GM19397 (cell line): ENCODE measurements around the gene NPHP4.

Experiments
- ATAC-seq: cut with Tn5 transposase; IDR thresholded peaks from one replicate; pipeline ENCODE4 v1.9.1; 2021; ENCODE audit warnings: mild to moderate bottlenecking, moderate library complexity; ENCODE audit not compliant: unreplicated experiment

Gene NPHP4

DNA sequence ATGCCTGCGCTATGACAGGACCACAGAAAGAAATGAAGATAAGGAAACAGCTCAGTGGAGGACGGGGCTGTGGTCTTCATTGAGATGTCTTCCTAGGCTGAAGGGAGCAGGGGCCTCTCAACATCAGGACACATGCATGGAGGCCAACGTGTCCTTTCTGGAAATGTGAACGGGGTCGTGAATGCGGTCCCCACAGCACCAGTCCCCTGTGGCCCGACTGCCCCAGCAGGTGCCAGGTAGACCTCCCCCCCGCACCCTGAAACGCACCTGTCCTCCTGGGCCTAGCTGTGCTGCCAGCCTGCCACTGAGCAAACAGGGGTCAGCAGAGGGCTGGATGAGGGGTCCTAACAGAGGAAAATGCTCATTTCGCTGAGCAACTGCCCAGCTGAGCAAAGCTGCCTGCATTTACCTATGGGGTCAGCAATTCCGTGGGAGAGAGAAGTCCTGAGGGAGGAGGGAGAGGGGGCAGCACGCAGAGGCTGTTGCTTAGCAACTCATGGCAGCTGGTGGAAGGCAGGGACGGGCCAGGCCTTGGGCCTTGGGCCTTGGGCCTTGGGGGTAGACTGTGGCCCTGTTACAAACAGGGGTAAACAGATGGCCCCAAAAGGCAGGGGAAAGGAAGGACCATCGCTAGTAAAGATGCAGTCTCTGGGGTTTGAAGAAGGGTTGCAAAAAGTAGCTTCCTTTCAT, 77.4 kb downstream of the NPHP4 start:
- ATAC-seq, result no peak

DNA sequence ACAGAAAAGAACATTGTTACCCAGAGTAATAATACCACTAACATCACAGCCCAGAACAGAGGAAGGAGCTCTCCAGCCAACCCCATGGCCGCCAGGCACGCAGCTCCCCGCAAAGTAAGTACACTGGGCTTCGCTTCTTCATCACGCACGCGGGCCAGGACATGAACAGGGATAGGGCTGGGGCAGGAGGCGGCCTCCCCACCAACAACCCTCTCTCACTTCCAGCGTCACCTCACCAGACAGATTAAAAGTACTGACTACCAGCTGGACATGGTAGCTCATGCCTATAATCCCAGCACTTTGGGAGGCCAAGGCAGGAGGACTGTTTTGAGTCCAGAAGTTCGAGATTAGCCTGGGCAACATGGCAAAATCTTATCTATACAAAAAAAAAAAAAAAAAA, 78.3 kb downstream of the NPHP4 start:
- ATAC-seq, result no peak

DNA sequence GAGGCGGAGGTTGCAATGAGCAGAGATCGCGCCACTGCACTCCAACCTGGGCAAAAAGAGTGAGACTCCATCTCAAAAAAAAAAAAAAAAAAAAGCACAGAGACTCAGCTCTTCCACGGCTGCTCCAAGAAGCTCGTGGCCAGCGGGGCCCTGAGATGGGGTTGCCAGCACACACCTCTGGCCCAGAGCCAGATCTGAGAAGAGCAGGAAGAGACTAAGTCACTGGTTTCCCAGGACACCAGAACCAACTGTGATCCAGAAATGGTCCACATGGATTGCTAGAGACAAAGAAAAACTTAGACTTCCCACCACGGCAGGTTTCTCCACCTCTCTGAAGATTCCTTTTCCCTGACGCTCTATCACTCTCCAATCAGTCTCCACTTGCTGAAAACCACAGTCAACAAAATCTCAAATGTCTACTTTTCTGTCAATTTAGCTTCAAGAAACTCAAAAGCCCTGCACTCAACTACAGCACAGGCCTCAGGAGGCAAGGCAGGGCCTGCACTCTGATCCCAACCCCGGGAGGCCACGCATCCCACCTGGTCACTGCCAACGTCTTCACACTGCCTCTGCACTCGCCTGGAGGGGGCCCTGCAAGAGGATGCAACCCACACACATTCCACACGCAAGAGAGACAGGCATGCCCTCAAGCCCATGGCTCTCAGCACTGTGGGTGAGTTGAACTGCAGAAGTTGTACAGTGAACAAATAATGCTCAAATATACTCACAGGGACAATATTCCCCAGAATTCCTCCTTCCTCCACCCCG, 79.0 kb downstream of the NPHP4 start:
- ATAC-seq, result no peak

DNA sequence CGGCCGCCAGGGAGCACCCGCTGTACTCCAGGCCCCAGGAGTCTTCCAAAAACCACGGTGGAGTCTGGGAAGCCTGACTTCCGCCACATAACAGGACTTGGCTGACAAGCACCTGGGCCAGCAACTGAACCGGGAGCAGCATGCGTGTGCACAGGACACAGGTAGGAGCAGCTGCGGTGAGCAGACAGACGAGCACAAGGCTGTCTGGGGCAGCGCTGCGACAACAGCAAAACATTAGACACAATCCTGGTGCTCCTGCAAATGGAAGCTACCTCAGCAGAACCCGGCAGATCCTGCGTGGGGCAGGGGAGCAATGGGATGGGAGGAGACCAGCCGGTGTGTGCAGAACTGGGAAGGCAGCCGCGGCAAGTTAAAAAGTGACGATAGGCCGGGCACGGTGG, 80.4 kb downstream of the NPHP4 start:
- no peak for ATAC-seq

DNA sequence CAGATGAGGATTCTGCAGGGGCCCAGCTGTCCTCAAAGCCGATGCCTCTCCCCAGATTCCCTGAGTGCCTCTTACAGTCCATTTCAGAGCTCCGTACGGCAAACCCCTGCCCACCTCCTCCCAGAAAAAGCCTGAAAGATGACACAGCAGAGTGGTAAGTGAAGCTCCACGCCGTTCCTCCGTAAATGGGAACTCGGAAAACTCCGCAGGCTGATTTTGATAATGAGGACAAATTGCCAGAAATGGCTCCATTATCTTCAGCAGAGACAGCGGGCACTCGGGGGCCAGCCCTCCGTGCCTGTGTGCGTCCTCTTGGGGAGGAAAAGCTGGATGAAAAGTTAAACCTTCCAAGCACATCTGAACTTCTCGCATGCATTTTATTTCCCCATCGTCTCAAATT, 81.1 kb downstream of the NPHP4 start:
- no peak for ATAC-seq

DNA sequence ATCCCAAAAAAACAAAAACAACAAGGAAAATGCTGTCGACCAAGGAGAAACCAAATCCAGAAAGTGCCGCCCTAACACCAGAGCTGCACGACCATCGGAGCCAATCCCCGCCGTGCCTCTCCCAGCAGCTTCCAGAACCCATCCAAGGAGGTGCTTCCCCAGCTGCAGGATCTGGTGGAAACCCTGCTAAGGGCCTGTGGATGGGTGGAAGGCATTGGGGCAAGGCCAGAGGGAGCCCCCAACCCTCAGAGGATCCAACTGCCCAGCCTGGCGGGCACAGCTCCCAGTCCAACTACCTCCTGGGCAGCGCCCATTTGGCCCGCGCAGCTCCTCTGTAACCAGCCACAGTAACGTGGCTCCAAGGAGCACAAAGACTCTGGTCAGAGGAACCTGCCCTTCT, 81.6 kb downstream of the NPHP4 start:
- no peak for ATAC-seq

DNA sequence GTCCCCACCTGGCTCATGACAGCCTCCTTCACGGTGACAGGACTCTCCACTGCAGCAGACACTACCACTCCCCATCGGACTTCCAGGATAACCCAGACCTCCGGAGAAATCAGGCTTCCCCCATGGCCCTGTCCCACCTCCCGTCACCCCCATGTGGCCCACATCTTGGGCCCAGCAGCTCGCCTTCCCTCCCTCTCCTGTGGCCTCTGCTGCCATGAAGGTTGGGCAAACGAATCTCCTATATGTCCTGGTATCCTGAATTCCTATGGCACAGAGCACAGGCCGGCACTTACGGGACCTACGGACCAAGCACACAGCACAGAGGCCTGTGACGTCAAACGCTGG, 82.0 kb downstream of the NPHP4 start:
- no peak for ATAC-seq

DNA sequence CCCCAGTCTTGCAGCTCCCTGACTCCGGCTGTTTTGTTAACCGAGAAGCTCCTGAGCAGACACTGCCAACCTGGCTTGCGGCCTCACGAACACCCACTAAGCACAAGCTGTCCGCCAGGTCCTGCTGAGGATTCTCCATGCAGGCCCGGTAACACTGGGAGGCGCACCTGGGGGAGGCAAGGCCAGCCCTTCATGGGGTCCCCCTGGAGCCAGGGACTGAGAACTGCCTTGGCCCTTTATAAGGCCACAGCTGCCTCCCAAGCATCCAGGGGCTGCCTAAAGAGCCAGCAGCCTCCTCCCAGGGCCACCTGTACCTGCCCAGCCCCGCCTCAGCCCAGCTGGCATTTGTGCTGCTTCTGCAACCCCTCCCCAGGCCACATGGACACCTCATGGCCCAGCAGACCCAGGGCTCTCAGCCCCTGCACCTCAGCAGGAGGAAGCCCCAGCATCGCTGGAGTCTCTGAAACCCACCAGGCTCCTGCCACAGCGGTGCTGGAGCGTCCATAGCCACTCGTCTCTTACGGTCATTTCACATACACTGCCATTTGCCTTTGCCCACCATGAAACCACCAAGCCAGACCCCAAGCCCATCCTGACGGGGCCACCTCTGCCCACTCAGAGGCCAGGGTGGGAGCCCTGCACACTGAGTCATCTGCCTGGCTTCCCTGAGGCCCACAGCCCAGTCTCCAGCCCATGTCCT, 82.5 kb downstream of the NPHP4 start:
- ATAC-seq, result no peak

DNA sequence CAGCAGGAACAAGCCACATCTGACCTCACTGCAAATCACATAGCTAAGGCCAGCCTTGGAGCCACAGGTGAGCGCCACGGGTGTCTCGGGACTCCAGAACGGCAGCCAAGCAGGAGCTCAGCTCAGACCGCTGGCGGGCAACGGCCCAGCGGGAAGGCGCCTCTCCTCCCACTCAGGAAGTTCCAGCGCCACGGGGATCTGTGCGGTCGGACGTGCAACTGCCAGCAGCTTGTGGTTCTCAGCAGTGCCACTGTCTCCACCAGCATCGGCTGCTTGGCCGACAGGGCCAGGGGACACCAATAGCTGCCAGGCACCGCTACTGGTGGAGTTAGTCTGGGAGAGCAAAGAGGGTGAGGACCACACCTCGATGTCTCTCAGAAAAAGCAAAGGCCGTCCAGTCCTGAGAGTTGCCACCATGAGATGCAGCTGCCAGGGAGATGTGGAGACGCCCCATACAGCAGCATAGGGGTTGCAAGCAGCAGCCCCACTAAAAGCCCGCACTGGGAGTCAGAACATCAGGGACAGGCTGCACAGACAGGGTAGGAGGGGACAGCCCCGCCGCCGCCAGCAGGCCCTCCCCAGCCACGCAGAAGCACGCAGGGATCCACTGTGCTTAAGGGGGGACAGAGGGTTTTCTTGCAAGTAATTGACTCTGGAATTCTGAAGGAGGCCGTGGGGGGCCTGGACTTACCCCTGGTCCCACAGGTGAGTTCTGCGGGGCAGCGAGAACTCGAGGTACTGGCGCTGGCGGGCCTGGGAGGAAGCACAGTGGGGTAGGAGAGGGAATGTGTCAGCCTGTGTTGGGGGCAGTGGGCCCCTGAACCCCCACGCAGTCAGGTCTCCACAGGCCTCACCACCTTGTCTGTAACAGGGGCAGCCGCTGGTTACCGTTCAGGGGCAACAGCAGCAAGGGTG, 83.5 kb downstream of the NPHP4 start:
- ATAC-seq, result no peak

DNA sequence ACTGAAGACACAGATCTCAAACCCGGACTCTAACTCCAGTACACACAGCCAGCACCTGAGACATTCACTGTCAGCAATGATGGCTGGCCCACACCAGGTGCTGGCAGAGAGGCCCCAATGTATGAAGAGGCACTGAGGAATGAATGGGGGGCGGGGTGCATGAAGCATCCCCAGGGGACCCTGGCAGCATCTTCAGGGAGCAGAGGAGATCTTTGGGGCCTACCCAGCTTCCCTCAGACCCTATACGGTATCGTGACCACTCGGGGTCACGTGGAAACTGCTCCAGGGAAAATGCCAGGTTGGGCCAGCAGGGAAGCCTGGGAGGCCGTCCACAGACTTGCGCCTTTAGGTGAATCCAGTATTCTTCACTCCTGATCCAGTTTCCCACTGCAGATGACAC, 84.3 kb downstream of the NPHP4 start:
- ATAC-seq, result no peak

DNA sequence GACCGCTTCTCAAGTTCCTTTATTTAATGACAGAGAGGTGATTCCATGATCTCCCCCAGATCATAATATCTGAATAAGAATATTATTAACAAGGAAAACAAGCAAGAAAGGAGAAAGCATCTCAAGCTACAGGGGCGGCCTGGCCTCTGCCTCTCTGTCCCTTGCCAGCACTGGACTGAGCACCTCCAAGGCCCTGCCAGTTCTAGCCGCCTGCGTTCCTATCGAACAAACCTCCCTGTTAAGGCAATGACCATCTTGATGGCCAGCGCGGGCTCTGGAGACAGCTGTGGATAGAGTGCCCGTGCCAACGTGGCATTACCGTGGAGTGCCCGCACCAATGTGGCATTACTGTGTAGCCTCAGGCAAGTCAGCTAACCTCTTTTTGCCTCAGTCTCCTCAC, 84.8 kb downstream of the NPHP4 start:
- no peak for ATAC-seq

DNA sequence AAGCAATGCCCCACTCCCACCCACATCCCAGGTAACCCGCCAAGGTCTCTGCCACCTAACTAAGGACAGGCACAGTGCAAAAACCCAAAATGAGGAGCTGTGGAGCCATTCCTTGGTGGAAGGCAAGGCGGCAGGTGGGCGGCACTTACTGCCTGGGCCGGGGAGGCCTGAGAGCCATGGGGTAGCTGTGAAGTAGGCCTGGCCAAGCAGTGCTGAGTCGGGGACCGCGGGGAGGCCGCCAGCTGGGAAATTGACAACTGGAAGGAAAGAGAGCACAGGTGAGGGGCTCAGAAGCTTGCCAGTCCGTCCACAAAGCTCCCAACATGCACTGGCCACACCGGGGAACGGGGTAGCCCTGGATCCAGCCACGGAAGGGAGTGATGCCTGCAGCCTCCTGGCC, 85.3 kb downstream of the NPHP4 start:
- ATAC-seq, result no peak

DNA sequence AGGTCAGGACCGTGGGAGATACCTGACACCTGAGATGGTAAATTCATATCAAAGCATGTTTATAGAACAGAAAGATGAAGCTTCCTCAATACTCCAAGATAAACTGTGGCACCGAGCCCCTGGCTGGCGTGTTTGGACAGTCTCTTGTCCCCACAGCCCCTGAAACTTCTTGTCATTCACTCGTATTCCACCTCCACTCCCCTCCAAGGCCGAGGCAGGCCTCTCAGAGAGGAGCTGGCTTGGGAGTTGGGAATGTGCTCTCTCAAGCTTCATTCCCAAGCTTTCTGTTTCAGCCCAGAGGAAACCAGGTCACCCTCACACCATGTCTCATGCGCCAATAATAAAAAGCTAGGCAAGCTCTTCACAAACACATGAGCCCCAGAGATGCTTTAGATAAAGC, 86.1 kb downstream of the NPHP4 start:
- ATAC-seq, result no peak

DNA sequence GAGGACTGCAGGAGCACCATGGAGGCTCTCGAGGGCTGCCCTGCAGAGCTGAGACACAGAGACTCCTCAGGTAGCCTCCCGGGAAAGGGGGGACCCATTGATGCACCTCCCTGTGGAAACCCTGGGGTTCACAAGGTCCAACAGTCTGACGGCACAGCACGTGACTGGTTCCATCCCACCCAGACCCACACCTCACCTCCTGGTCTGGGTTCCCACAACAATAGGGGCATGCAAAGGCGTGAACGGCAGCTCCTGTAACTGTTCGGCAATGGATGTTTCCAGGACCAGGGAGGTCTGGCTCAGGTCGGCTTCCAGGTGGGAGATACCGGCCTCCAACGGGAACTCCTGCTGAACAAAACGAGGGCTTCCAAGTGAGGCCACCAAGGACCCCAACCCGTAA, 86.8 kb downstream of the NPHP4 start:
- ATAC-seq, result no peak

DNA sequence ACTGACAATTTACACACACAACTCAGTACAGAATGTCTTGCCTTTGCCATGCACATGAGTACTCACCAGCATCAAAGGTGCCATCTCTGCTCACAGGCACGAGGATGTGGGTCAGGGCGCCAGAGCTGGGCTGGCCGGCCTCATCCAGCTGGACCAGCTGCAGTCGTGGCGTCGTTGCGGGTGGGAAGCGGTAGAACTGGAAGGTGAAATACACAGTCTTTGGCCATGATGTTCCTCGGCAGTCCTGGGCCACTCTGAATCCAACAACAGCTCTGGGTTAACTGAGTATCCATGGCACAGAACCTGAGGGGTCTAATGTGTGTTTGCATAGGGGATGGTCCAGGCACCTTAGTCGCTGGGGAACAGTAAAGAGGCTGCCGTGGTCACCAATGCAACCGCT, 87.7 kb downstream of the NPHP4 start:
- no peak for ATAC-seq

DNA sequence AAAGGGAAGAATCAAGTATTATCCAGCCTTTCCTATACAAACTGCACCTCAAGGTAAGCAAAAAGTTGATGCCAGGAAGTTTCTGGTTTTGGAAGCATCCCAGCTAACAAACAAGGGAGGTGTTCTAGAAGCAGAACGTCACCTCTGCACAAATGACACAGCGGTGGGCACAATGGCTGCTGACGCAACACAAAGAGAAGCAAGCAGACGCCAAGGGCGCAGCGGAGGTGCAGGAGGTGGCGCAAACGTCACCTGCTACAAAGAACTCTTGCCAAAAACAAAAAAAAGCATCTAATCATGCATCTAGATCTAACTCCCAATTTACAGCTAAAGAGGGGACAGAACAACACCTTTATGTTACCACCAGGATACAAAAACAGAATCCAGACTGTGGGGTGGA, 88.5 kb downstream of the NPHP4 start:
- ATAC-seq, result no peak

DNA sequence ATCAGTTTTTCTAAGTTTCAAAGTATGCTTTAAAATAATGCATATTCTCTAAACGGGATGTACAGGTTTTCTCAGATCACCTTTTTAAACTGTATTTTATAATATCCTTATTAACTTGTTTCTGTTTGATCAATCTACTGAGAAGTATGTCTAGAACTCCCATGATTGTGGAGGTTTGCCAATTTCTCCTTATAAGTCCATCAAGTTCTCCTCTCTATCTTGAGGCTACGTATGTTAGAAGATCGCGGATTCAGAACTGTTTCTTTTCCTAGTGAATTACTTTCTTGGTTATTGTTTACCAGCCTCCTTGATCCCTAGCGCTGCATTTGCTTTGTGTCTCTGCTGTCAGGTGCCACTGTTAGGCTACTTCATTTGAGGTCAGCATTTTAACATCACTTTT, 89.2 kb downstream of the NPHP4 start:
- no peak for ATAC-seq

DNA sequence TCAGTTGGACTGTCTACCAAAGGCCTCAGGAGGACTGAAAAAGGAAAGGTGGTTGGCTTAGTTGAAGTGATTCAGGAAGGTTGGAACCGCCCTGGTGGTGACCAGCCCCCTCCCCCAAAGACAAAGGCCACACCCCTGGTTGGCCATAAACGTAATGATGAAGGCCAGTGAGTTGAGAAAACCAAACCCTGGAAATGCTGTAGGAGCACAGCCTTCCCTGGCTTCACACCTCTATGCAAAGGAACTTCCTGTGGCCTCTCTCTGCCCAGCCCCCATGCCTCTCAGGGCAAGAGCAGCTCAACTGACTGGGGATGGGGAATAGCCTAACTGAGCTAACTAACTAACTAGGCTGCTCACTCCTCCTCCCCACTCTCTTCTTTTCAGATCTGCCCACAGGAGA, 90.4 kb downstream of the NPHP4 start:
- ATAC-seq, result no peak

DNA sequence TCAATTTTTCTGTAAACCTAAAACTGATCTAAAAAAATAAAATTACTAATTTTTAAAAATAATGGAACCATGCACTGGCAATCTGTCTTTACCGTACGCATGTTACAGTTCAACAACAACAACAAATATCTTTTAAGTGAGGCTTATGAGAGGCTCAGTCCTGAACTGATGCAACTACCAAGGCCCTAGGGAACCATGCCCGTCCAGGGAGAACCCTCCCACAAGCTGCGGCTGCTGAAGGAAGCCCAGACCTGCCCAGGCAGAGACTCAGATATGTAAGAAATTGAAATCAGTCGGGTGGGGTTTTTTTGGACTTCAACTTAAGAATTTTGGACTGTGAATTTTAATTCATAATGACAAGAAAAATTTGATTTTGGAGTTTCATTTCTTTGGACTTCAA, 91.1 kb downstream of the NPHP4 start:
- no peak for ATAC-seq

DNA sequence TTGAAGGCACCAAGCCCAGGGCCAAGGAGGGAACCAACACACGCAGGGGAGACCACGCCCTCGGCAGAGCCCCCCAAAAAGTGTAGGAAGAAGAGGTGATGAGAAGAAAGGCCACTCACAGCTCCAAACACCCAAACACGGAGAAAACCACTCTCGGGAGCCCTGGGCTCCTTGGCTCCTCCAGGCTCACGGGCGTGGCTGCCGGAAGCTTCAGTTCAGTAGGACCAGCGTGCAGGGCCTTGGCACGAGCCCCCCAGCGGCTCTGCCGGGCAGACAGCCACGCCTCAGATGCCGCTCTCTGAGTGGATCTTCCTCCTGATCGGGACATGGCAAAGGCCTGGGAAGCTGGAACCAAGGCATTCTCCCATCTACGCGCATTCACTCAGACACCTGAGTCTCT, 94.0 kb downstream of the NPHP4 start:
- no peak for ATAC-seq
